ENCODE measurements around the gene IFITM10.

IFITM10 gene

GRCh38 chr11:1757861-1758610, 7.6 kb upstream of the IFITM10 start:
- TF ChIP-seq ZC3H10 (CRISPR knock-in tag; IDR thresholded peaks at IDR 0.05) (no peak), SNAI2 (CRISPR knock-in tag; IDR thresholded peaks at IDR 0.05) (no peak), POU6F1 (CRISPR knock-in tag; IDR thresholded peaks at IDR 0.05; ENCODE audit: borderline replicate concordance, low read depth) (no peak), PPARA (CRISPR knock-in tag; IDR thresholded peaks at IDR 0.05; ENCODE audit: borderline replicate concordance) (no peak), ZFP30 (CRISPR knock-in tag; IDR thresholded peaks at IDR 0.05) (no peak), TSHZ2 (CRISPR knock-in tag; IDR thresholded peaks at IDR 0.05) (no peak), CSDC2 (CRISPR knock-in tag; IDR thresholded peaks at IDR 0.05) (no peak), ESRRG (CRISPR knock-in tag; IDR thresholded peaks at IDR 0.05) (no peak), CSRNP3 (CRISPR knock-in tag; IDR thresholded peaks at IDR 0.05) (no peak), PATZ1 (CRISPR knock-in tag; IDR thresholded peaks at IDR 0.05; ENCODE audit: borderline replicate concordance) (no peak), ZFP3 (CRISPR knock-in tag; IDR thresholded peaks at IDR 0.05) (no peak), GLIS3 (CRISPR knock-in tag; IDR thresholded peaks at IDR 0.05) (no peak), TCF4 (CRISPR knock-in tag; IDR thresholded peaks at IDR 0.05; ENCODE audit: borderline replicate concordance) (no peak), OSR1 (CRISPR knock-in tag; IDR thresholded peaks at IDR 0.05) (no peak), ZNF565 (CRISPR knock-in tag; conservative IDR thresholded peaks at IDR 0.05; ENCODE audit: low read depth) (no peak), CREB5 (CRISPR knock-in tag; IDR thresholded peaks at IDR 0.05; ENCODE audit: low read depth) (no peak), BACH2 (CRISPR knock-in tag; IDR thresholded peaks at IDR 0.05; ENCODE audit: borderline replicate concordance) (no peak), ZNF70 (CRISPR knock-in tag; IDR thresholded peaks at IDR 0.05) (no peak), TOX (CRISPR knock-in tag; IDR thresholded peaks at IDR 0.05; ENCODE audit: borderline replicate concordance) (no peak), ISL1 (CRISPR knock-in tag; IDR thresholded peaks at IDR 0.05) (no peak)
- no peak for ATAC-seq

- TF ChIP-seq PPARA (CRISPR knock-in tag; IDR thresholded peaks at IDR 0.05; ENCODE audit: borderline replicate concordance) = no peak
- TF ChIP-seq BACH2 (CRISPR knock-in tag; IDR thresholded peaks at IDR 0.05; ENCODE audit: borderline replicate concordance) = no peak
- TF ChIP-seq TOX (CRISPR knock-in tag; IDR thresholded peaks at IDR 0.05; ENCODE audit: borderline replicate concordance) = no peak
- TF ChIP-seq OSR1 (CRISPR knock-in tag; IDR thresholded peaks at IDR 0.05) = no peak
- no peak for TF ChIP-seq RARB (CRISPR knock-in tag; IDR thresholded peaks at IDR 0.05)
- no peak for TF ChIP-seq ZNF8 (CRISPR knock-in tag; IDR thresholded peaks at IDR 0.05)
- no peak for TF ChIP-seq CSRNP3 (CRISPR knock-in tag; IDR thresholded peaks at IDR 0.05)
- no peak for TF ChIP-seq ZNF565 (CRISPR knock-in tag; conservative IDR thresholded peaks at IDR 0.05; ENCODE audit: low read depth)
- TF ChIP-seq ISL1 (CRISPR knock-in tag; IDR thresholded peaks at IDR 0.05) = no peak
- no peak for TF ChIP-seq PATZ1 (CRISPR knock-in tag; IDR thresholded peaks at IDR 0.05; ENCODE audit: borderline replicate concordance)
- ATAC-seq = no peak
Measured at GRCh38 chr11:1756791-1757771, 6.7 kb upstream of the IFITM10 start.
